HEK293 (cell line): ENCODE measurements around the gene CHL1.

Experiments used
- CTCF ChIA-PET: fragments of 350-600 bp; formaldehyde crosslinking; extraction: SDS; loops from one replicate; lab custom pipeline; 2021; ENCODE audit warnings: antibody characterized with exemption; lab: Yijun Ruan, JAX
- POLR2A ChIA-PET: fragments of 300-600 bp; formaldehyde crosslinking; extraction: SDS; loops from one replicate; lab custom pipeline; 2020; ENCODE audit warnings: antibody characterized with exemption, inconsistent platforms; lab: Yijun Ruan, JAX
- H3K27ac ChIP-seq: fragments of 200-500 bp; sonication (Bioruptor generic); 2 replicates; pipeline ENCODE4 v1.5.1; 2014; ENCODE audit warnings: low read depth, low read length, control low read depth, inconsistent platforms; ENCODE audit errors: extremely low read depth
- H3K36me3 ChIP-seq, 2 experiments: fragments of 200-500 bp in 1 of 2; sonication (Bioruptor generic) in 1 of 2; 1 replicate in 1 of 2; 2 replicates in 1 of 2; pipeline ENCODE4 v1.5.1; 2014 to 2017; ENCODE audit warnings: inconsistent platforms in 2 of 2, low read length in 2 of 2; ENCODE audit not compliant: control insufficient read depth in 2 of 2, insufficient read depth in 1 of 2
- H3K4me1 ChIP-seq: fragments of 200-500 bp; sonication (Bioruptor generic); 2 replicates; pipeline ENCODE4 v1.5.1; 2014; ENCODE audit warnings: mild to moderate bottlenecking, low read length, inconsistent platforms; ENCODE audit not compliant: control insufficient read depth, insufficient read depth
- H3K4me3 ChIP-seq: 2 replicates; pipeline ENCODE4 v1.5.1; 2011; ENCODE audit warnings: low read depth, mild to moderate bottlenecking, control low read depth, low read length, moderate library complexity
- H3K9me3 ChIP-seq: fragments of 200-500 bp; sonication (Bioruptor generic); 2 replicates; pipeline ENCODE4 v1.5.1; 2014; ENCODE audit warnings: low read depth, low read length, inconsistent platforms; ENCODE audit not compliant: control insufficient read depth, insufficient read depth
- KLF10 ChIP-seq: fragments of 450-650 bp; IDR thresholded peaks from 2 replicates; pipeline ENCODE4 v1.5.1; 2018; ENCODE audit warnings: missing biosample characterization, mild to moderate bottlenecking, missing genetic modification characterization
- KLF9 ChIP-seq: fragments of 450-650 bp; formaldehyde crosslinking; IDR thresholded peaks from 2 replicates; pipeline ENCODE4 v1.5.1; 2016; ENCODE audit warnings: missing biosample characterization, missing genetic modification characterization, low read depth
- REPIN1 ChIP-seq: fragments of 450-650 bp; formaldehyde crosslinking; IDR thresholded peaks from 2 replicates; pipeline ENCODE4 v1.5.1; 2017; ENCODE audit warnings: missing biosample characterization, missing genetic modification characterization, low read depth
- SP3 ChIP-seq: fragments of 450-650 bp; formaldehyde crosslinking; IDR thresholded peaks from 2 replicates; pipeline ENCODE4 v1.5.1; 2016; ENCODE audit warnings: missing biosample characterization, missing genetic modification characterization
- SP7 ChIP-seq: fragments of 450-650 bp; formaldehyde crosslinking; IDR thresholded peaks from 2 replicates; pipeline ENCODE4 v1.5.1; 2016; ENCODE audit warnings: missing biosample characterization, missing genetic modification characterization
- ZBTB17 ChIP-seq: fragments of 450-650 bp; formaldehyde crosslinking; IDR thresholded peaks from 2 replicates; pipeline ENCODE4 v1.5.1; 2016; ENCODE audit warnings: missing biosample characterization, missing genetic modification characterization
- ZBTB8A ChIP-seq: fragments of 450-650 bp; formaldehyde crosslinking; IDR thresholded peaks from 2 replicates; pipeline ENCODE4 v1.5.1; 2016; ENCODE audit warnings: missing biosample characterization, missing genetic modification characterization
- ZFP3 ChIP-seq: fragments of 450-650 bp; formaldehyde crosslinking; IDR thresholded peaks from 2 replicates; pipeline ENCODE4 v1.5.1; 2016; ENCODE audit warnings: low read depth, missing biosample characterization, missing genetic modification characterization
- ZIC2 ChIP-seq: fragments of 450-650 bp; formaldehyde crosslinking; IDR thresholded peaks from 2 replicates; pipeline ENCODE4 v1.5.1; 2016; ENCODE audit warnings: missing biosample characterization, missing genetic modification characterization
- ZNF10 ChIP-seq: fragments of 450-650 bp; formaldehyde crosslinking; IDR thresholded peaks from 2 replicates; pipeline ENCODE4 v1.5.1; 2017; ENCODE audit warnings: missing biosample characterization, missing genetic modification characterization
- ZNF132 ChIP-seq: fragments of 450-650 bp; formaldehyde crosslinking; IDR thresholded peaks from 2 replicates; pipeline ENCODE4 v1.5.1; 2017; ENCODE audit warnings: missing biosample characterization, missing genetic modification characterization, borderline replicate concordance
- ZNF157 ChIP-seq: fragments of 450-650 bp; formaldehyde crosslinking; IDR thresholded peaks from 2 replicates; pipeline ENCODE4 v1.5.1; 2016; ENCODE audit warnings: missing biosample characterization, missing genetic modification characterization
- ZNF19 ChIP-seq: fragments of 450-650 bp; formaldehyde crosslinking; IDR thresholded peaks from 2 replicates; pipeline ENCODE4; 2016; ENCODE audit warnings: missing biosample characterization, missing genetic modification characterization, low read depth
- ZNF426 ChIP-seq: fragments of 450-650 bp; formaldehyde crosslinking; IDR thresholded peaks from 2 replicates; pipeline ENCODE4 v1.5.1; 2017; ENCODE audit warnings: missing biosample characterization, missing genetic modification characterization, mild to moderate bottlenecking, inconsistent platforms, moderate library complexity
- ZNF433 ChIP-seq: fragments of 450-650 bp; formaldehyde crosslinking; IDR thresholded peaks from 2 replicates; pipeline ENCODE4 v1.5.1; 2016; ENCODE audit warnings: missing biosample characterization, missing genetic modification characterization, low read depth
- ZNF560 ChIP-seq: fragments of 450-650 bp; formaldehyde crosslinking; IDR thresholded peaks from 2 replicates; pipeline ENCODE4 v1.5.1; 2017; ENCODE audit warnings: missing biosample characterization, missing genetic modification characterization, borderline replicate concordance
- ZNF610 ChIP-seq: fragments of 450-650 bp; formaldehyde crosslinking; IDR thresholded peaks from 2 replicates; pipeline ENCODE4 v1.5.1; 2016; ENCODE audit warnings: missing biosample characterization, missing genetic modification characterization, borderline replicate concordance
- ZNF621 ChIP-seq: fragments of 450-650 bp; formaldehyde crosslinking; IDR thresholded peaks from 2 replicates; pipeline ENCODE4 v1.5.1; 2017; ENCODE audit warnings: missing biosample characterization, missing genetic modification characterization
- ZNF701 ChIP-seq: fragments of 450-650 bp; formaldehyde crosslinking; IDR thresholded peaks from 2 replicates; pipeline ENCODE4 v1.5.1; 2016; ENCODE audit warnings: missing biosample characterization, missing genetic modification characterization
- ZNF768 ChIP-seq: fragments of 450-650 bp; formaldehyde crosslinking; IDR thresholded peaks from 2 replicates; pipeline ENCODE4 v1.5.1; 2018; ENCODE audit warnings: missing biosample characterization, mild to moderate bottlenecking, missing genetic modification characterization
- ZNF792 ChIP-seq: fragments of 450-650 bp; formaldehyde crosslinking; IDR thresholded peaks from 2 replicates; pipeline ENCODE4 v1.5.1; 2016; ENCODE audit warnings: missing biosample characterization, missing genetic modification characterization
- ZXDB ChIP-seq: fragments of 450-650 bp; formaldehyde crosslinking; IDR thresholded peaks from 2 replicates; pipeline ENCODE4 v1.5.1; 2016; ENCODE audit warnings: missing biosample characterization, missing genetic modification characterization
- TF ChIP-seq, protein P1 (sequence below): fragments of 450-650 bp; formaldehyde crosslinking; IDR thresholded peaks from 2 replicates; pipeline ENCODE4 v1.5.1; 2016; ENCODE audit warnings: missing biosample characterization, missing genetic modification characterization
- TF ChIP-seq, protein P2 (sequence below): fragments of 450-650 bp; formaldehyde crosslinking; IDR thresholded peaks from 2 replicates; pipeline ENCODE4 v1.5.1; 2016; ENCODE audit warnings: missing biosample characterization, missing genetic modification characterization

Gene CHL1

DNA sequence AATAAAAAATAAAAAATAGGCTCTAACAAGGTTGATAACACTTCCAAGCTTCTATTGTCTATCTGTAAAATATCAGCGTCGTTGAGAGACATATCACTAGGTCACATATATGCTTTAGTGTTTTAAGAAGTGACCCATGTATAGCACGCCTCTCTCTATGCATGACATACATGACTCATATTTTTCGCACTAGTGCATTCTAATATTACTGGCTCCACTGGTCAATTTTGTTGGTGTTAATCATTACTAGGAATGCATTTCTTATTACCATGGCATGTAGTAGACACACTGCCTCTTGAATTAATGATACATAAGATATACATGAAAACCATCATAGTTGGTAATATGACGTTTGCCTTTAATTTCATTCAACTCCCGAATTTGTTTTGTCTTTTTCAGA lies 203.1 kb downstream of the CHL1 start:
- H3K36me3 ChIP-seq = no peaks in the 10 kb centered on the region
- no peaks in the 10 kb centered on the region for H3K9me3 ChIP-seq
- no peak overlapping the region for H3K4me3 ChIP-seq
- H3K4me1 ChIP-seq = no peaks in the 10 kb centered on the region
- CTCF ChIA-PET = interaction anchor here (0.7 kb wide), 1 partner anchor 13 kb away, joined by 5 read pairs; no protein-coding TSS in a partner anchor
- POLR2A ChIA-PET = no interaction called here
- TF ChIP-seq ZIC2 (no peak), ZBTB8A (no peak), ZNF610 (tag by site-specific recombination) (no peak), ZNF157 (tag by site-specific recombination) (no peak), ZNF560 (tag by site-specific recombination) (no peak), SP7 (tag by site-specific recombination) (no peak), ZNF10 (tag by site-specific recombination) (no peak), KLF9 (no peak), ZNF792 (tag by site-specific recombination) (no peak)
- TF ChIP-seq, protein P1, sequence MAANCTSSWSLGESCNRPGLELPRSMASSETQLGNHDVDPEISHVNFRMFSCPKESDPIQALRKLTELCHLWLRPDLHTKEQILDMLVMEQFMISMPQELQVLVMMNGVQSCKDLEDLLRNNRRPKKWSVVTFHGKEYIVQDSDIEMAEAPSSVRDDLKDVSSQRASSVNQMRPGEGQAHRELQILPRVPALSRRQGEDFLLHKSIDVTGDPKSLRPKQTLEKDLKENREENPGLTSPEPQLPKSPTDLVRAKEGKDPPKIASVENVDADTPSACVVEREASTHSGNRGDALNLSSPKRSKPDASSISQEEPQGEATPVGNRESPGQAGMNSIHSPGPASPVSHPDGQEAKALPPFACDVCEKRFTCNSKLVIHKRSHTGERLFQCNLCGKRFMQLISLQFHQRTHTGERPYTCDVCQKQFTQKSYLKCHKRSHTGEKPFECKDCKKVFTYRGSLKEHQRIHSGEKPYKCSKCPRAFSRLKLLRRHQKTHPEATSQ (tag by site-specific recombination) = no peak
- H3K27ac ChIP-seq = no peak overlapping the region

DNA sequence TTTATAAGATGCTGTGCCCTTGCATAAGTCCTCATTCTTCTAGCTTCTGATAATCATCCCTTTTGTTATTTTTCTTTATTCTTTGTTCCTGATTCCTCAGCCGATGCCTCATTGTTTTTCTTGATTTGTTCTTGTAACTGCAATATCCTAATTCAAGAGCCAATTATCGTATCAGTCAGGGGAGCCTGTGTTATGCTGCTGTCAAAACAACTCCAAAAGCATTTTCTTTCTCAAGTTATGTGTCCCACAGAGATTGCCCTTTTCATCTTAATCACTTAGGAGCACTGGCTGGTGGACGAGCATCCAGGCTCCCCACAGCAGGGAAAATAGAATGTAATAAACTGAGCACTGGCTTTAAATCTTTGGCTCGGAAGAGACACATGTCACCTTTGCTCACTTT lies 207.3 kb downstream of the CHL1 start:
- CTCF ChIA-PET = interaction anchor here (0.7 to 1.5 kb wide), 3 partner anchors 9 to 34 kb away, joined by 4 to 5 read pairs (median 4); no protein-coding TSS in a partner anchor
- TF ChIP-seq ZNF426 (tag by site-specific recombination) (no peak), KLF10 (tag by site-specific recombination) (no peak), ZNF621 (tag by site-specific recombination) (no peak), ZNF768 (tag by site-specific recombination) (no peak), ZNF433 (tag by site-specific recombination) (no peak), ZNF19 (no peak), ZNF701 (no peak), SP3 (tag by site-specific recombination) (no peak), ZXDB (tag by site-specific recombination) (no peak), ZBTB17 (tag by site-specific recombination) (no peak), ZFP3 (no peak), ZIC2 (no peak), REPIN1 (no peak), ZNF132 (tag by site-specific recombination) (no peak)
- TF ChIP-seq, protein P2, sequence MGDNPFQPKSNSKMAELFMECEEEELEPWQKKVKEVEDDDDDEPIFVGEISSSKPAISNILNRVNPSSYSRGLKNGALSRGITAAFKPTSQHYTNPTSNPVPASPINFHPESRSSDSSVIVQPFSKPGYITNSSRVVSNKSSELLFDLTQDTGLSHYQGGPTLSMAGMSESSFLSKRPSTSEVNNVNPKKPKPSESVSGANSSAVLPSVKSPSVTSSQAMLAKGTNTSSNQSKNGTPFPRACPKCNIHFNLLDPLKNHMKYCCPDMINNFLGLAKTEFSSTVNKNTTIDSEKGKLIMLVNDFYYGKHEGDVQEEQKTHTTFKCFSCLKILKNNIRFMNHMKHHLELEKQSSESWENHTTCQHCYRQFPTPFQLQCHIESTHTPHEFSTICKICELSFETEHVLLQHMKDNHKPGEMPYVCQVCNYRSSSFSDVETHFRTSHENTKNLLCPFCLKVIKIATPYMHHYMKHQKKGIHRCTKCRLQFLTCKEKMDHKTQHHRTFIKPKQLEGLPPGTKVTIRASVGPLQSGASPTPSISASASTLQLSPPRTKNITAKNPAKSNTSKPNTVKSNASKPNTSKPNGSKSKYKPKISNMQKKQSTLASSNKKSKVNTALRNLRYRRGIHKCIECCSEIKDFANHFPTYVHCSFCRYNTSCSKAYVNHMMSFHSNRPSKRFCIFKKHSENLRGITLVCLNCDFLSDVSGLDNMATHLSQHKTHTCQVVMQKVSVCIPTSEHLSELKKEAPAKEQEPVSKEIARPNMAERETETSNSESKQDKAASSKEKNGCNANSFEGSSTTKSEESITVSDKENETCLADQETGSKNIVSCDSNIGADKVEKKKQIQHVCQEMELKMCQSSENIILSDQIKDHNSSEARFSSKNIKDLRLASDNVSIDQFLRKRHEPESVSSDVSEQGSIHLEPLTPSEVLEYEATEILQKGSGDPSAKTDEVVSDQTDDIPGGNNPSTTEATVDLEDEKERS (tag by site-specific recombination) = no peak
- no peak overlapping the region for H3K4me3 ChIP-seq
- H3K27ac ChIP-seq = no peak overlapping the region
- H3K9me3 ChIP-seq = no peaks in the 10 kb centered on the region
- POLR2A ChIA-PET = no interaction called here
- no peaks in the 10 kb centered on the region for H3K4me1 ChIP-seq
- H3K36me3 ChIP-seq = no peaks in the 10 kb centered on the region
